ENCODE data around the gene RAB11FIP3. TPM values are rescaled to one million over a fixed set of nuclear protein-coding genes. Genes with fewer than 3 reads are reported as not detected.
"Not testable (repeated sequence)": the region's sequence is repeated elsewhere in the genome, so short reads cannot be mapped to it uniquely, and the experiment has no call there.

Gene RAB11FIP3
- total and polyA plus RNA-seq, 2 donors = 6.8 to 26.7 TPM

GRCh38 chr16:379961-380761 is 45.3 kb upstream of the RAB11FIP3 start:
- no peak overlapping the region for H3K27ac ChIP-seq (ENCODE audit: low read depth in 1 of 2, low read length in 1 of 2)
- H3K4me1 ChIP-seq (ENCODE audit: control insufficient read depth in 2 of 2, insufficient read depth in 2 of 2, low read length in 2 of 2) = peaks cover 17 to 32% of the 10 kb centered on the region in 2 donors
- H3K9me3 ChIP-seq (ENCODE audit: control insufficient read depth in 2 of 2, insufficient read depth in 1 of 2, low read length in 1 of 2) = no peaks in the 10 kb centered on the region
- H3K4me3 ChIP-seq (ENCODE audit: low read length in 2 of 2) = peak overlapping the region in 1 of 2 donors; percentile 93
- peaks cover 21 to 23% of the 10 kb centered on the region in 2 donors for H3K36me3 ChIP-seq (ENCODE audit: control insufficient read depth in 2 of 2, insufficient read depth in 2 of 2, low read length in 1 of 2)
- H3K27me3 ChIP-seq (ENCODE audit: control insufficient read depth in 2 of 2, insufficient read depth in 1 of 2, low read length in 1 of 2) = peaks cover 0 to 27% of the 10 kb centered on the region in 2 donors
- no peak for DNase-seq (ENCODE audit: low read depth in 6 of 9, low spot score in 9 of 9)
- 90% methylated on average over 27 of the region's 27 CpGs for WGBS

GRCh38 chr16:380762-381011 is 44.8 kb upstream of the RAB11FIP3 start:
- DNase-seq (ENCODE audit: low read depth in 6 of 9, low spot score in 9 of 9) = no peak
- 19% methylated on average over 12 of the region's 12 CpGs for WGBS
- H3K27ac ChIP-seq (ENCODE audit: low read depth in 1 of 2, low read length in 1 of 2) = no peak overlapping the region
- H3K27me3 ChIP-seq (ENCODE audit: control insufficient read depth in 2 of 2, insufficient read depth in 1 of 2, low read length in 1 of 2) = peaks cover 0 to 27% of the 10 kb centered on the region in 2 donors
- peak overlapping the region; percentile 68 to 93 for H3K4me3 ChIP-seq (ENCODE audit: low read length in 2 of 2)
- H3K4me1 ChIP-seq (ENCODE audit: control insufficient read depth in 2 of 2, insufficient read depth in 2 of 2, low read length in 2 of 2) = peaks cover 17 to 32% of the 10 kb centered on the region in 2 donors
- H3K36me3 ChIP-seq (ENCODE audit: control insufficient read depth in 2 of 2, insufficient read depth in 2 of 2, low read length in 1 of 2) = peaks cover 18 to 23% of the 10 kb centered on the region in 2 donors
- H3K9me3 ChIP-seq (ENCODE audit: control insufficient read depth in 2 of 2, insufficient read depth in 1 of 2, low read length in 1 of 2) = no peaks in the 10 kb centered on the region

GRCh38 chr16:381012-381788 is 44.2 kb upstream of the RAB11FIP3 start:
- peaks cover 13 to 18% of the 10 kb centered on the region in 2 donors for H3K36me3 ChIP-seq (ENCODE audit: control insufficient read depth in 2 of 2, insufficient read depth in 2 of 2, low read length in 1 of 2)
- WGBS = 3% methylated on average over 73 of the region's 73 CpGs
- no peak for DNase-seq (ENCODE audit: low read depth in 6 of 9, low spot score in 9 of 9)
- H3K27ac ChIP-seq (ENCODE audit: low read depth in 1 of 2, low read length in 1 of 2) = peak overlapping the region in 1 of 2 donors; percentile 11
- H3K4me3 ChIP-seq (ENCODE audit: low read length in 2 of 2) = peak overlapping the region; percentile 68 to 93
- H3K9me3 ChIP-seq (ENCODE audit: control insufficient read depth in 2 of 2, insufficient read depth in 1 of 2, low read length in 1 of 2) = no peaks in the 10 kb centered on the region
- peaks cover 0 to 27% of the 10 kb centered on the region in 2 donors for H3K27me3 ChIP-seq (ENCODE audit: control insufficient read depth in 2 of 2, insufficient read depth in 1 of 2, low read length in 1 of 2)
- peaks cover 17 to 32% of the 10 kb centered on the region in 2 donors for H3K4me1 ChIP-seq (ENCODE audit: control insufficient read depth in 2 of 2, insufficient read depth in 2 of 2, low read length in 2 of 2)

DNA sequence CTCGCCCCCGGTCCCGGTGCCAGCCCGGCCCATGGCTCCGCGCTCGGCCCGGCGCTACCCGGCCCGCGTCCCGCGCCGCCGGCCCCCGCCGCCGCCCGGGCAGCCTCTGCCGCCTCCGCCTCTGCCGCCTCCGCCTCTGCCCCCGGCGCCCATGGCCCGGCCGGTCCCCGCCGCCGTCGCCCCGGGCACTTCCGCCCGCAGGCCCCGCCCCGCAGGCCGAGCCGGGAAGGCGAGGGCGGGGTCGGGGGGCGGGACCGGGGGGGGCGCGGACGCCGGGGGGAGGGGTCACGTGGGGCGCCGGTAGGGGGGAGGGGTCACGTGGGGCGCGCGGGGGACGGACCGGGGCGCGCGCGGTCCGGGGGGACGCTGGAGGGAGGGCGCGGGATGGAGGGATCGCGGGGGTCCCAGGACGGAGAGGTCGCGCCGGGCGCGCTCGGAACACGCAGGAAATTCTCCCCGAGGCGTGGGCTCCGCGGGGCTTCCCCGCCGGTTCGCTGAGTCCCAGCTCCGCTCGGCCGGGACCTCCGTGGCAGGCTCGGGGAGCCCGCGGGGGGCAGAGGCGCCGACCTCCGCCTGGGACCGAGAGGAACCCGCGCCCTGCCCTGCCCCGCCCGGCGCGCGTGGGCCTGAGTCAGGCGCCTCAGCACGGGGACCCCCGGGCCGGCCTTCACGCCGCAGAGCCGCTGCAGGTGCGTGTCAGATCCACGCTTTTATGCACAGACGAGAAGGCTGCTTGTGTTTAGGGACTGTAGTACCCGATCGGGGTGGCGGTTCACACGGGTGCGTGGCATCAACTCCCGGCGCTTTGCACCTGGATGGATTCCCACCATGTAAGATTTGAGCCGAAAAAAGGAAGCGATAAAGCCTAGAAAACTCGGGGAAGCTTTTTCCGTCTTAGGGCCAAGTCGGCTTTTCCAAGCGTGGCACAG is 43.4 kb upstream of the RAB11FIP3 start, which contains the start of gene PGAP6:
TSS of gene PGAP6 (minus strand) at position 190 of the 929 bp plus-strand sequence. CDS start at position 33, 157 bp downstream.
- Histone ChIP-seq H3K9me3 (ENCODE audit: control insufficient read depth in 2 of 2, insufficient read depth in 1 of 2, low read length in 1 of 2) (no peaks in the 10 kb centered on the region), H3K27ac (ENCODE audit: low read depth in 1 of 2, low read length in 1 of 2) (peak within 1 kb of the TSS in 1 of 2 donors; percentile 78), H3K4me3 (ENCODE audit: low read length in 2 of 2) (peak within 1 kb of the TSS; percentile 68 to 93), H3K36me3 (ENCODE audit: control insufficient read depth in 2 of 2, insufficient read depth in 2 of 2, low read length in 1 of 2) (peaks cover 5 to 9% of the 10 kb centered on the region in 2 donors), H3K27me3 (ENCODE audit: control insufficient read depth in 2 of 2, insufficient read depth in 1 of 2, low read length in 1 of 2) (peaks cover 0 to 27% of the 10 kb centered on the region in 2 donors), H3K4me1 (ENCODE audit: control insufficient read depth in 2 of 2, insufficient read depth in 2 of 2, low read length in 2 of 2) (peaks cover 17 to 32% of the 10 kb centered on the region in 2 donors)
- DNase-seq (ENCODE audit: low read depth in 6 of 9, low spot score in 9 of 9) = peak in 3 of 9 donors; percentile 52 to 67 (median 59)
- WGBS = under 1% methylated on average over 118 of the region's 123 CpGs

DNA sequence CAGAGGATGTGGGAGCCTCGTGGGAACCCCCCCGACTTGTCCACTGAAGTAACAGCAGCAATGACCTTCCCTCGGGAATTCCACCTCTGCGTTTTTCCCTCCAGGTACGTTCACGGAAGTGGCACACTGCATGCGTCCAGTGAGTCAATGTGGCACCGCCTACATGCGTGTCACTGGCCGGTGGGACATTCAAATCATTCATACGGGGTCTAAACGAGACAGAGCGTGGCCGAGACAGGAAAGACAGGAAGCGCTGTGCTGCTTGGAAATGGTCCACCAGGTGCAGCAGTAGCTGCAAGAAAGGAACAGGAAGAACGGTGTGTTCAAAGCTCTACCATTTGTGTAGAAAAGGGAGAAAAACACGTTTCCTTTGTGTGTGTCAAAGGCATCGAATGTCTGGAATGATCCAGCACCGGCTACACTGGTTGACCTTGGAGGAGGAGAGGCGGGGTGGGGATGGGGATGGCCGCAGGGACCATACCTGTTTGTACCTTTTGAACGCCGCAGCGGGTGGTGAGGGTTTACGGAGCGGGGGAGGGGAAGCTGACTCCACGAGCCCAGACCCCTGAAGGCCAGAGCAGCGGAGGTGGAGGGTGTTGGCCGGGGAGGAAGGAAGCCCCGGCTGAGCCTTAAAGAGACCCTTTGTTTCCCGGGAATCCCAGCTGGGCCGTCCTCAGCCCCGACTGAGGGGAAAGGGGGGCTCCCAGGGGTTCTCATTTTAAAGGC is 42.0 kb upstream of the RAB11FIP3 start:
- Histone ChIP-seq H3K36me3 (ENCODE audit: control insufficient read depth in 2 of 2, insufficient read depth in 2 of 2, low read length in 1 of 2) (no peaks in the 10 kb centered on the region), H3K27ac (ENCODE audit: low read depth in 1 of 2, low read length in 1 of 2) (peak overlapping the region; percentile 52 to 73), H3K4me1 (ENCODE audit: control insufficient read depth in 2 of 2, insufficient read depth in 2 of 2, low read length in 2 of 2) (peaks cover 17 to 32% of the 10 kb centered on the region in 2 donors), H3K27me3 (ENCODE audit: control insufficient read depth in 2 of 2, insufficient read depth in 1 of 2, low read length in 1 of 2) (peaks cover 0 to 27% of the 10 kb centered on the region in 2 donors), H3K9me3 (ENCODE audit: control insufficient read depth in 2 of 2, insufficient read depth in 1 of 2, low read length in 1 of 2) (no peaks in the 10 kb centered on the region), H3K4me3 (ENCODE audit: low read length in 2 of 2) (peak overlapping the region; percentile 54 to 93)
- peak in 5 of 9 donors; percentile 43 to 81 (median 55) for DNase-seq (ENCODE audit: low read depth in 6 of 9, low spot score in 9 of 9)
- WGBS = 22% methylated on average over 33 of the region's 33 CpGs

DNA sequence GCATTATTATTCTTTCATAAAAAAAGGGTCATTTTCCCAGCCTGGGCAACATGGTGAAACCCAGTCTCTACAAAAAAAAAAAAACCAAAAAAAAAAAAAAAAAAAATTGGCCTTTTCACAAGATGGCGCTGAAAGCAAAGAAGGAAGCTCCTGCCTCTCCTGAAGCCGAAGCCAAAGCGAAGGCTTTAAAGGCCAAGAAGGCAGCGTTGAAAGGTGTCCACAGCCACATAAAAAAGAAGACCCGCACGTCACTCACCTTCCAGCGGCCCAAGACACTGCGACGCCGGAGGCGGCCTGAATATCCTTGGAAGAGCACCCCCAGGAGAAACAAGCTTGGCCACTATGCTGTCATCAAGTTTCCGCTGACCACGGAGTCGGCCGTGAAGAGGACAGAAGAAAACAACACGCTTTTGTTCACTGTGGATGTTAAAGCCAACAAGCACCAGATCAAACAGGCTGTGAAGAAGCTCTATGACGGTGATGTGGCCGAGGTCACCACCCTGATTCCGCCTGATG is 38.8 kb upstream of the RAB11FIP3 start:
- Histone ChIP-seq H3K27ac (ENCODE audit: low read depth in 1 of 2, low read length in 1 of 2) (no peak overlapping the region), H3K9me3 (ENCODE audit: control insufficient read depth in 2 of 2, insufficient read depth in 1 of 2, low read length in 1 of 2) (peaks cover 0 to 2% of the 10 kb centered on the region in 2 donors), H3K27me3 (ENCODE audit: control insufficient read depth in 2 of 2, insufficient read depth in 1 of 2, low read length in 1 of 2) (peaks cover 0 to 19% of the 10 kb centered on the region in 2 donors), H3K4me3 (ENCODE audit: low read length in 2 of 2) (no peak overlapping the region), H3K36me3 (ENCODE audit: control insufficient read depth in 2 of 2, insufficient read depth in 2 of 2, low read length in 1 of 2) (no peaks in the 10 kb centered on the region), H3K4me1 (ENCODE audit: control insufficient read depth in 2 of 2, insufficient read depth in 2 of 2, low read length in 2 of 2) (peaks cover 8 to 21% of the 10 kb centered on the region in 2 donors)
- no peak for DNase-seq (ENCODE audit: low read depth in 6 of 9, low spot score in 9 of 9)
- WGBS = 92% methylated on average over 19 of the region's 19 CpGs

DNA sequence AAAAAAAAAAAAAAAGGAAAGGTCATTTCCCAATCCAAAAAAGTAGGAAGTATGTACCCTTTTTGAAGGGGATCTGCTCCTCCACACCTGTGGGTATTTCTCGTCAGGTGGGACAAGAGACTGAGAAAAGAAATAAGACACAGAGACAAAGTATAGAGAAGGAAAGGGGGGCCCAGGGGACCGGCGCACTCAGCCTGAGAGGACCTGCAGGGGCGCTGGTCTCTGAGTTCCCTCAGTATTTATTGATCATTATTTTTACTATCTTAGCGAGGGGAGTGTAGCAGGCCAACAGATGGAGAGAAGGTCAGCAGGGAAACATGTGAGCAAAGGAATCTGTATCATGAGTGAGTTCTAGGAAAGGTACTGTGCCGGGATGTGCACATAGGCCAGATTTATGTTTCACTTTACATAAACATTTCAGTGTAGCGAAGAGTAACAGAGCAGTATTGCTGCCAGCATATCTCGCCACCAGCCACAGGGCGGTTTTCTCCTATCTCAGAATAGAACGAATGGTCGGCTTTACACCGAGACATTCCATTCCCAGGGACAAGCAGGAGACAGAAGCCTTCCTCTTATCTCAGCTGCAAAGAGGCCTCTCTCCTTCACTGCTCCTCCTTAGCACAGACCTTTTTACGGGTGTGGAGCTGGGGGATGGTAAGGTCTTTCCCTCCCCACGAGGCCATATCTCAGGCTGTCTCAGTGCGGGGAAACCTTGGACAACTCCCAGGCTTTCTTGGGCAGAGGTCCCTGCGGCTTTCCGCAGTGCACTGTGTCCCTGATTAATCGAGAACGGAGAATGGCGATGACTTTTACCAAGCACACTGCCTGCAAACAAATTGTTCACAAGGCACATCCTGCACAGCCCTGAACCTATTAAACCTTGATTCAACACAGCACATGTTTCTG is 37.4 kb upstream of the RAB11FIP3 start:
- WGBS = 92% methylated on average over 20 of the region's 20 CpGs
- H3K4me3 ChIP-seq (ENCODE audit: low read length in 2 of 2); H3K27ac ChIP-seq (ENCODE audit: low read depth in 1 of 2, low read length in 1 of 2); H3K9me3 ChIP-seq (ENCODE audit: control insufficient read depth in 2 of 2, insufficient read depth in 1 of 2, low read length in 1 of 2); DNase-seq (ENCODE audit: low read depth in 6 of 9, low spot score in 9 of 9); H3K36me3 ChIP-seq (ENCODE audit: control insufficient read depth in 2 of 2, insufficient read depth in 2 of 2, low read length in 1 of 2): not testable (repeated sequence)
- Histone ChIP-seq H3K27me3 (ENCODE audit: control insufficient read depth in 2 of 2, insufficient read depth in 1 of 2, low read length in 1 of 2) (peaks cover 0 to 12% of the 10 kb centered on the region in 2 donors), H3K4me1 (ENCODE audit: control insufficient read depth in 2 of 2, insufficient read depth in 2 of 2, low read length in 2 of 2) (peaks cover 8 to 14% of the 10 kb centered on the region in 2 donors)

All from thymus (tissue), 11 donors.